ENCODE results near the gene TREML1.
"Not testable (repeated sequence)": the region's sequence is repeated elsewhere in the genome, so short reads cannot be mapped to it uniquely, and the experiment has no call there.

The TREML1 gene, protein sequence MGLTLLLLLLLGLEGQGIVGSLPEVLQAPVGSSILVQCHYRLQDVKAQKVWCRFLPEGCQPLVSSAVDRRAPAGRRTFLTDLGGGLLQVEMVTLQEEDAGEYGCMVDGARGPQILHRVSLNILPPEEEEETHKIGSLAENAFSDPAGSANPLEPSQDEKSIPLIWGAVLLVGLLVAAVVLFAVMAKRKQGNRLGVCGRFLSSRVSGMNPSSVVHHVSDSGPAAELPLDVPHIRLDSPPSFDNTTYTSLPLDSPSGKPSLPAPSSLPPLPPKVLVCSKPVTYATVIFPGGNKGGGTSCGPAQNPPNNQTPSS

DNA sequence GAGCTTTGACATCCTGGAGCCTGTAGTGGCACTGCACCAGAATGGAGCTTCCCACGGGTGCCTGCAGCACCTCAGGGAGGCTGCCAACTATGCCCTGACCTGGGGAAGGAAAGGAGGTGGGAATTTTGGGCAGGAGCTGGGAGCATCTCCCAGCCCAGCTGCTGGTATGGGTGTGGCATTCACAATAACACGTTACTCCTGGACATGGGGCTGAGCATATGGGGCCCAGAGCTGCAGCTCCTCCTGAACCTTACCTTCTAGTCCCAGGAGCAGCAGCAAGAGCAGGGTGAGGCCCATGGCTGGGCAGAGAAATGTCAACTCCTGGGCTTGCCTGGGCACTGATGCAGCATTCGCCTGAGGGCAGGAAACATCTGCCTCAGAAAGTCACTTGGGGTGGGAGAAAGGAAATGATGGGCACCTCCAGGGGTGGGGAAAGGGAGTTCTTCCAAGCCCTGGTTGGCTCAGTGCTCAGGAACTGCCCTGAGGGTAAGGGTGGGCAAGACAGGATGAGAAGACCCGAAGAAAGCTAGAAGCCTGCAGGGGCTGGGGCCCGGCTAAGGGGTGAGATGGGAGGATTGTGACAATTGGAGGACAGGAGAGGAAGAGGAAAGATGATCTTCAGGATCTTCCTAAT lies at the start of gene TREML1:
TREML1 (minus strand) TSS at position 356 of the 634 bp plus-strand sequence; CDS start at position 297, 59 bp downstream.
- DNase-seq: no peak

DNA sequence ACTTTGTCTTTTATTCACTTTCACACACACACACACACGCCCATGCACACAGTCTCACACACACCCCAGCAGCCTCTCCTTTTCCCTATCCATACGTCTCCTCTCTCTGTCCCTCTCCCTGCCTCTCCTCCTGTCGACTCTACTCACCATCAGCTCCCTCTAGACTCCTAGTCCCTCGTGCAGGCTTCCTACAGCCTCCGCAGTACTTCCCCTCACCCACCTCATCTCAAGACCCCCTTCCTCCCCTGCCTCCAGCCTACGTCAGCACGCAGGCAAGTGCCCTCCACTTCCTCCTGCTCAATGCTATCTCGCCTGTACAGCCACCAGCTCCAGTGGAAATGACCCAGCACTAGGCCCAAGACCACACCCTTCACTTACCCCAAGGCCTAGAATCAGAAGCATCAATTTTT lies 47.6 kb upstream of the TREML1 start:
- DNase-seq: peak; percentile 7

DNA sequence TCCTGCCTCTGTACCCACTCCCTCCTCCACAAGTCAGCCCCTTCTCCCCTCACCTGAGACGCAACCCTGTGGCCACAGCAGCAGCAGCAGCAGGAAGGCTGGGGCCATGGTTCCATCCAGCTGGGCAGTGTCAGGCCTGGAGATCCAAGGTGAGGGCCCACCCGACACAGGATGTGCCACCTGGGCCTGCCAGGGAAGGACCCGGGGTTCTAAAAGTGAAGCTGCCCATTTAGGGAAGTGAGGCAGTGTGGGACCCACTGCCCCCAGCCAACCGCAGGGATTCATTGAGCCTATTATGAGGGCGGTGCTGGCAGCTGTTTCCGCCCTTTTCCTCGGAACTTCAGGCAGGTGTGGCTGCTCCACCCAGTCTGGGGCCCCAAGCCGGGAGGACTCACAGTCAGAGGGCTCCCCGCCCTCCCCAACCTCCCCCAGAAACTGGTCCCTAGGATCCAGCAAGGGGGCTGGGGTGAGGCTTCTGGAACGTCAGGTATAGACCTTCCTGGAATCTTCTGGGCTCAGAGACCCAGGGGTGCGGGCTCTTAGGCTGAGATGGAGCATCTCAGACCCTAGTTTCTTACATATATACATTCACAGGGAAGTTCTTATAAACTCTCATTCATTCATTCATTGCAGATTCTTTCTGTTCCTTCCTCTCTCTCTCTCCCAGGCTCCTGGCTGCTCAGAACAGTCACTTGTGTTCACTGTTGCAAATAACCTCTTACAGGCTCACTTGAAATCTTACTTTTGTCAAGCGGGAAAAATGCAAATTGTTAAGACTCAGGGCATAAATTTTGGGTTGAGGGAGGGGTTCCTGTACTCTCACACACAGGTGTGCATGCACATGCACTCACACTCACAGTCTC lies 47.0 kb upstream of the TREML1 start, which contains the start of gene TREML2:
TREML2 (minus strand) TSS at position 249 of the 863 bp plus-strand sequence; CDS start at position 108, 141 bp downstream.
- peak; percentile 39 for DNase-seq

DNA sequence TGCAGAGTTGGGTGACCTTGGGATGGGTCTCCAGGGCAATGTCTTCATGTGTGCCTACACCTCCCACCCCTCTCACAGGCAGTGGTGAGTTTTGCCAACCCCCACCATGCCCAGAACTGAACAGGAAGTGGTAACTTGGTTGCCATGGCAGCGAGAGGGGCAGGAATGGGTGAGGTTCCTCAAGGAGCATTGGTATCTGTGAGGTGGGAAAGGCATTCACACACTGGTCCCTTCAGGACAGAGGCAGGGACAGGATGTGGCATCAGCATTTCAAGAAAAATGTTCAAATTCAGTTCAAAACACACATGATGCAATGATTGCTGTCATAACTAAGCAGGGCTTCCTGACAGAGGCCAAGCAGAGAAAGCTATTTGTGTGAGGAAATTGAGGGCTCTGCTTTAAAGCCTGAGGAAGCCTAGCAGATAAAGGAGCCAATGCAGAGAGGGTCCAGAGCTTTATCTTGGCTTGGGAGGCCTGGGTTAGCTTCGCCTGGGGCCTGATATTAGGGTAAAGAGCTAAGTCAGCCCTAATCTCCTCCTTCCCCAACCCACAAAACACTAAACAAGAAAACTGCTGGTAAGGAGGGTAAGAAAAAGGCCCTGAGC lies 46.3 kb upstream of the TREML1 start:
- peak; percentile 66 for DNase-seq

DNA sequence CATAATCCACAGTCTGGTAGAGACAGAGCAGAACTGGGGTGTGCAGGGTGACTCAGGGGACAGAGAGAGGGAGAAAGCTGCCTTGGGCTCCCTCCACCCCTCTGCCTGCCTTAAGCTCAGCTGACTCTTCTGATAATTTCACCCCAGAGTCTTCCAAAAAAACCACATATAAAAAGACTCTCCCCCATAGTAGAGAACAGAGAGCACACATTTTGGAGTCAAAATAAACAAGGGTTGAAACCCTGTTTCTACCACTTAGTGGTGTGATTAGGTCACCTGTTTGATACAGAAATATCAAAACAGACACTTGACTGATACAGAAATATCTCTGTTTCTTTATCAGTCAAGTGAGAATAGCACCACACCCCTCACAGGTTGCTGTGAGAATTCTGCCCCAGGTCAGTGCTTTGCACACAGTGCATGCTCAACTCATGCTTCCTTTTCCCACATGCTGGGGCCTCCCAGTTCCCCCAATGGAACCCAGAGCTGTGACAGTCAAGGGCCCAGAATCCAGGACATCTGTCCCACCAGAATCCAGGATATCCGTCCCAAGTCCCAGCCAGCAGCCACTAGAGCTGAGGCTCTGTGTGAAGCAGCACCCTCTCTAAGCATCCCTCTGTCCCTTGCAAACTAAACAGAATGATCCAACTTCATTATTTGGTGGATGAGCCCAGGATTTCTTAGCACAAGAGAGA lies 45.6 kb upstream of the TREML1 start:
- DNase-seq: peak; percentile 37

DNA sequence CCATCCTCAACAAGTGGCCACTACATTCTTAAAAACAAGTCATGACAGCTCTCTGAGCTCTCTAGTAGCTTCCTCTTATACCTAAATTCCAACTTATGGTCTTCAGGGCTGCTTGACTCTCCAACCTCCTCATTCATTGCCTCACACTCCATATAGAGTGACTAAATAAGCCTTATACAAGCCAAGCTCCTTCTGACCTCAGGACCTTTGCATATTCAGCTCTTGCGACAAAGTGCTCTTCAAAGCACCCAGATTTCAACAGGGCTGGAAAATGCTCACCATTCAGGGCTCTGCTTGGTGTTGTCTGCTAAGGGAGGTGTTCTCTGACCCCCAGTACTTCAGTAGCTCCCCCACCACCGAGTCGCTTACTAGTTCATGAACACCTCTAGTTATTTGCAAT lies 43.1 kb upstream of the TREML1 start:
- no peak for DNase-seq

DNA sequence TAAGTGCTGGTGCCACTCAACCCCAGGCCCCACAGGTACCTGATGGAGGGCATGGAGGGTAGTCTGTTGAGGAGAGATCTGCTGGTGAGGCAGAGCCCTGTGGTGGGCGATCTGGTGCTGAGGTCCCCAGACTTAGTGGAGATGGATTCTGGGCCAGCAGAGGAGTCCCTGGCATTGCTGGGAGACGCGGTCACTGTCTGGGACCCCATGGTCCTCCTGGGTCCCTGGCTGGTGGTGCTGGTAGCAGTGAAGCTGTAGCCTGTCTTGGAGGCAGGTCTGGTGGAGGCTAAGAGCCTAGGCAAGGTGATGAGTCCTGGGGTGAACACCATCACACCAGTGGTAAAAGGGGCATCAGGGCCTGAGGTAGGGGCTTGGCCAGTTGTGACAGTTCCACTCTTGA lies 40.2 kb upstream of the TREML1 start:
- DNase-seq: no peak

DNA sequence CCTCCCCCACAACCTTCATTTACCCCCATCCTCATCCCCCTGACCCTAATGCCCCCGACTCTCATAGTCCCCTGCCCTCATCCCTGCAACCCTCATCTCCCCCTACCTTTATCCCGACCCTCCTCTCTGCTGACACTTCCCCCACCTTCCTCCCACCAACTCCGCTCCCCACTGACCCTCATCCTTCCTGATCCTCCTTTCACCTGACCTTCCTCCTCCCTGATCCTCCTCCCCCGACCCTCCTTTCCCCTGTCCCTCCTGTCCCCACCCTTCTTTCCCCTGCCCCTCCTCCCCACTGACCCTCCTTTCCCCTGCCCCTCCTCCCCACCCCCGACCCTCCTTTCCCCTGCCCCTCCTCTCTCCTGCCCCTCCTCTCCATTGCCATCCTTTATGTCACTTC lies 39.7 kb upstream of the TREML1 start:
- no peak for DNase-seq

DNA sequence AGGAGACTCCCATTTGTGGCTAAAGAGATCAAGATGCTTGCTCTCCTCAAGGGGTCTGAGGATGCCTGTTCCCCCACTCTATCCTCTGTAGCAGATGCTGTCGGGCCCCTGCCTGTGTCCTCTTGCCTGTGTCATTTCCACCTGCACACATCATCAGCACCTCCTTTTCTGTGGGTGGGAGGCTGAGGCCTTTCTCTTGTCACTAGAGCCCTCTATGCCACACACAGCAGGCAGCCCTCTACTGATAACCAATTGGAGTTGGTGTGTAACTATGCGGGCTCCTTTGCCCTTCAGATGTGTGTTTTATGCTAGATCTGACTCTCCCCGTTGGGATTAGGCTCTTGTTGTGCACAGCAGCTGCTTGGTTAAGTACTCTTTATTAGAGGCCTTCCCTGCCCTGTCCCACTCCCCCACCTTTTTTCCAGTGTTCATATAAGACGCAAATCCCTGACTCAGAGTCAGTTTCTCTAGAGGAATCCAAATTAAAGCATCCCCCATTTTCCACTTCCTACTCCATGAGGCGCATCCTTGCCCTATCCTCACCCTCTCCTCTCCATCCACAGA lies 39.1 kb upstream of the TREML1 start:
- DNase-seq: no peak

DNA sequence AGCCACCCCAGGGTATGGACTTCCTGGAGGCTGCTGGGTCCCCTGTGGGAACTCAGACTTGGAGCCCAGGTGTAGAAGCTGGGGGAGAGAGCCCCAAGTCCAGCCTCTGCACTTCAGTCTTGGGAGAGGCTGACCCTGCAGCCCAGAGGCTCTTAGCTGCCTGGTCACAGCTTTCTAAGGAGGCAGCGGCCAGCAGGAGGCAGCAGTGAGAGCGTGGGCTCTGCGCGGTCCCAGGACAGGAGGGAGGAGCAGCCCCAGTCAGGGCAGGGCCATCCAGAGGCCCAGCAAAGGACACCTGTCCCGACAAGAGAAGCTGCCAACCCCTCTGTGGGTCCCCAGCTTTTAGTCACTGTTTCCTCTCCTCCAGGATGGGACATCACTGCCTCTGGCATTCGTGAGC lies 37.4 kb upstream of the TREML1 start:
- peak; percentile 60 for DNase-seq

DNA sequence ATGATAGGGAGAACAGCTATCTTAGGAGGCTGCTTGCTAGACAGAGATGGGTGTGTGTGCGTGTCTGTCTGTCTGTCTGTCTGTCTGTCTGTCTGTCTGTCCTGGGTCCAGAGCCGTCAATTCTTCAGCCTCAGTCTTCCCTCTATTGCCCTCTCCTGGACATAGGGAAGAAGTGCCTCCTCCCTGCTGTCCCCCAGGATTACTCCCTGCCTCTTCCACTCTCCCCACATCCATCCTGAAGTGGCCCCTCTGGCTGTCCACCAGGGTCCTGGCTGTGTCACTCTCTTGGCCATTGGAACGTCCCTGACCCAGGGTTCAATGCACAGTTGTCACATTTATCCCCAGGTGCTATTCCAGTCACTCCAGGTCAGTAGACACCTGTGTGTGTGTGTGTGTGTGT lies 36.6 kb upstream of the TREML1 start:
- no peak for DNase-seq

DNA sequence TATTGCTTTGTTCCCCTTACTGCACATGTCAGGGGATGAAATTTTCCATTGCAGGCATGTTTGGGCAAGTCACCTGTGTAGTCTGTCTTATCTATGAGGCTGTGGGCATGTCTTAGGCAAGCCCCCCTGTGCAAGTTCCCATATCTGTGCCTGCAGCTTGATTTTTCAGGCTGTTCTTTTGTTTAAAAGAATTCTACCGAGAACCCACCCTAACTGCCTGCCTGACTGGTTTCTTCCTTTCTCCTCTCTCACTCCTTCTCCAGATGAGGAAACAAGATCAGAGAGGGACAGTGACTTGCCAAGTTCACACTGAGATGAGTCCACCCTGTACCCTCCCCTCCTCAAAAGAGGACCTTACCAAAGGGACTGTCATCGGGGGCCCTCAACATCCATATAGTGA lies 35.8 kb upstream of the TREML1 start:
- no peak for DNase-seq

DNA sequence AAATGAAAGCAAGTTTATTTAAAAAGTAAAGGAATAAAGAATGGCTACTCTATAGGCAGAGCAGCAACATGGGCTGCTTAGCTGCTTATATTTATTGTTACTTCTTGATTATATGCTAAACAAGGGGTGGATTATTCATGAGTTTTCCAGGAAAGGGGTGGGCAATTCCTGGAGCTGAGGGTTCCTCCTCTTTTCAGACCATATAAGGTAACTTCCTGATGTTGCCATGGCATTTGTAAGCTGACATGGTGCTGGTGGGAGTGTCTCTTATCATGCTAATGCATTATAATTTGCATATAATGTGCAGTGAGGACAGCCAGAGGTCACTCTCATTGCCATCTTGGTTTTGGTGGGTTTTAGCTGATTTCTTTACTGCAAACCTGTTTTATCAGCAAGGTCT lies 34.9 kb upstream of the TREML1 start:
- not testable (repeated sequence) for DNase-seq

DNA sequence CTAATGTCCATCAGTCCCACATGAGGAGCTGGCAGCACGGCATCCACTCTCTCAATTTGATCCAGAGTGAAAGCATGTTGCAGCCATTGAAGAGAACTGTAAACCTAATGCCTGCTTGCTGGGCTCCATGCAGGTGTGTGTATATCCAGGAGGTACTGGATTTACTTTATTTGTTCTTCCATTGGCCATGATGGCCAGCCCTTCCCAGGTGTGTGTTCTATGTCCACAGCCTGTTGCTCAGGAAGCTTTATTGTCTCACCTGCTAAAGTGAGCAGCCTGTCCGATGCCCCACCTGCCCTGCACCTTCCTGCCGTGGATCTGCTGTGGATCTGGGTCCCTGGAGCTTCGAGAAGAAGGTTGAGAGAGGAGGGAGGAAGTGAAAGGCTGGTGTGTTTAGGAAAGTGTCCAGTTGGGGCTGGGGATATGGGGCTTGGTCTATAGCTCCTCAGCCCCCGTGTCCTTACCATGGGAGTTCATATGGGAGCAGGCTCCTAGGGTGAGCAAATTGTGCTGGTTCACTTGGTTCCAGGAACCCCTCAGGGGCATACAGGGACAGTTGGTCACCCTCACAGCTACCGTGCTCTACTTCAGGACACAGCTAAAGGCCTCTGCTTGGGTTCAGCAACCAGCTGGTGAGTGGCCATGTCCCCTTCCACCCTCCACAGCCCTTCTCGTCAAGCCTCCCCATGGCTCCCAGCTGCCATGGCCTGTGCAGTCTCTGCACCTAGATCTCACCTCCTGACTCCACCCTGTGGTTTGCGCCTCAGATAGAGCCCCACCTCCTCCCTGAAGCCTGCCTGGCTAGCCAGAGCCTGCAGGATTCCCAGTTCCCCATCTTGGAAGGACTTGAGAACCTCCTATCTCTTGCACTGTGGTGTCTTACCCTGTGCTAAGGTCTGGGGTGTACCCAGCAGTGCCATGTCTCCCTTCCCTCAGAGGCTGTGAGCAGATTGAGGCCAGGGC lies 34.1 kb upstream of the TREML1 start:
- DNase-seq: no peak

DNA sequence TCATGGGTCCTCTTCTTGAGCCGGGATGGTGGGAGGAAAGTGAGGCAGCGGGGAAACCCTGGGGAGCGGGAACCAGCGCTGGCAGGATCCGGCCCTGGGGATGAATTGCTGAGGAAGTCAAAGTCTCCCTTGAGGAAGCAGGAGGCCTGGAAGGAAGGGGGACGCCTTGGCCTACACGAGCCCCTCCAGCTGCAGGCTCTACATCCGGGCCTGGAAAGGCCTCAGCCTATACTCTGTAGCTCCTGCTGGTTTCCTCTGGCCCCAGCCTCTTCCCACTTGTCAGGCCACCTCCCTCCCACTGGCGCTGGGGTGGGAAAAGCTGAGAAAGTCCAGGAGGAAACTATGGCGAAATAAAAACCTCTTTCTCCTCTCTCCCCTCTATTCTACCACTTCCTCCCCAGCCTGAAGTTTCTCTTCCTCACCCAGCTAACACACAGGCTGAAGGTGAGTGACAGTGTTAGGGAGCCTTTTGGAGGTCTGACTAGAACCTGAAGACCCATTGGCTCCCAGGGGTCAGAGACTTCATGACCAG lies 31.9 kb upstream of the TREML1 start:
- DNase-seq: no peak

DNA sequence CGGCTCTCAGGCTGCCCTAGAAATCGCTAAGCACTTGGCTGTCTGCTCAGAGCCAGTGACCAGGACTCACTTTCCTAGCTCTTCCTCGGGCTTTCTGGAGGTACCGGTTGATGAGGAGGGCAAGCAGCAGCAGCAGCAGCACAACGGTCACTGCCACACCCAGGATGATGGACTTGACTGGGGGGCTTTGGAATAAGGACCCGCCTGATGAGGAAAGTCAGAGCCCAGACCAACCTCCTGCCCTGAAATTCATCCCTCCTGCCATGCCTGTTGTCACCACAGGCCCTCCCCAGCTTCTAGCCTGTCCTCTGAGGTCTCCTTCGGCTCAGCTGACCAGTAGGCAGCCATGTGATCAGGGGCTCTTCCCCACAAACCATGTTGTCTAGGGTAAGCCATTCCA lies 30.6 kb upstream of the TREML1 start:
- no peak for DNase-seq

DNA sequence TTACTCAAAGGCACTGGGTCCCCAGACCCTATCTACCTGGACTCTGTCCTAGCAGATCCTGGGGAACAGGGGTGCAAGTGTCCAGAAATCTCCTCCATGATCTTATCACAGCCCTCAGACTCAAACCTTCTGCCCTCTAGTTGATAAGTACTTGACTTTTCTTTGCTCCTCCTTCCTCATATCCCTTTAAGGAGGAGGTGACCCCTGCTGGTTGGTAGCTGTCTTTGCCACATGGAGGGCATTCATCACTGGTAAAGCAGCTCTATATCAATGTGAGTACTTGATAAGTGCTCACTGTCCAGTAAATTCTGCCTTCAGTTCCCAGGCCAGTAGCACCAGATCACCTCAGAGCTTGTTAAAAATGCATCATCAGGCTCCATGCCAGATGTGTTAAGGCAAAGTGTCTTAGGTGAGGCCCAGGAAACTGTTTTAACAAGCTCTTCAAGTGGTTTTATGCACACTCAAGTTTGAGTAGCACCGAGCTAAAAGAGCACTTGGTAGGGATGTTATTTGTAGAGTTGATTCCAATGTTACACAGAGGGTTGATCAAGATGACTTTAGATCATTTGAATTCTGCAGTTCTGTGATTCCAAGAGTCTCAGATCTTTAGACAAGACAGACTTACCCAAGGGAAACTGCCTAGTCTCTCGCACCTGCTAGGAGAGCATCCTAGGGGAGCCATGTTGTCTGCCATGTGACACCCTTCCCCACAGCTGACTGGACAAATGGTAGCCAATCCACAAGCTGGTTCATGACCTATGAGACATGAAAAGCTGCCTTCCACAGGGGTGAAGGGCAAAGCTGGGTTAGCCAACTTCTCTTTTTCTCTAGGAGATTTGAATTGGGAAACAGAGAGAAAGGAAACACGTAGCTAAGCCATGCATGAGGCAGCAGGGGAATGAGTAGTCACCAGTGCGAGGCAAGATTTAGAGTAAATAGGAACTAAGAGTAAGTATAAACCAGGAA lies 28.2 kb upstream of the TREML1 start:
- DNase-seq: peak; percentile 61

DNA sequence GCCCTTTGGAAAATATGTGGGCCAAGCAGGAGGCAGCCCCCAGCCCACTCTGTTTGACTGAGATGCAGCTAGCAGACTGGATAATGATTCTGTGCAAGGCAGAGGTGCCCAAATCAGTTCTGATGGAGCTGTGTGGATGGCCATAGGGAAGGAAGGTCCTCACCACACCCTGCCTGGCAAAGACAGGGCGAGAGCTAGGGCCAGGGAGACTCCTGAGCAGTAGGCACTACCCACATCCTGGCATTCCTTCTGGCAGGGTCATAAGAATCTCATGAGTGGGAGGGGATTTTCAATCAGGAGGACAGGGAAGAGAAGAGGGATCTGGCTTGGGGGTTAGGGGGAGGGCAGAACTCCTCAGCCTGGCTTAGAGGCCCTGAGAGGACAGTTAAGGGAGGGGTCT lies 27.4 kb upstream of the TREML1 start:
- DNase-seq: no peak

DNA sequence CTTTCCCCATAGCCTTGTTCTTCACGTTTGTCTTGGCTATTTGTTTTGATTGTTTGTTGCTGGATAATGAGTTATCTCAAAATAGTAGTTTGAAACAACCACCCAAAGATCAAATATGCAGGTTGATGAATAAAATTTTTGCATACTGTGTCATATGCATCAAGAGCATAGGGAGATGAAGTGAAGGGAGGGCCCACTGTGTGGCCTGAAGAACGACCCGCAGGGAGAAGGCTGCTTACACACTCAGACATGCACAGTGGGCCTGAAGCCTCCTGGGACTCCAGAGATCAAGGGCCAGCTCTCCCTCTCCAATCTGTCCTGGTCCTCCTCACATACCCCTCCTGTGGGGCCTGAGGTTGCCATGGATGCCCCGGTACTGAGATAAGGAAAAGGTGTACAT lies 25.0 kb upstream of the TREML1 start:
- DNase-seq: no peak
